Ramos (cell line): ENCODE results near the gene CYTH1.
"Not testable (repeated sequence)": the region's sequence is repeated elsewhere in the genome, so short reads cannot be mapped to it uniquely, and the experiment has no call there.

Source experiments
- in situ Hi-C: fragments of 300-500 bp; cut with MboI; formaldehyde crosslinking; loops from one replicate; pipeline ENCODE4 v1.14.3; 2022; ENCODE audit warnings: low sequenced_read_pairs; ENCODE audit not compliant: unreplicated experiment

The CYTH1 gene

GRCh38 chr17:78677303-78678221 lies 104.5 kb downstream of the CYTH1 start:
- in situ Hi-C loops: no loop called here

- in situ Hi-C loops: no loop called here
Measured at GRCh38 chr17:78676412-78677302, 105.4 kb downstream of the CYTH1 start.

- in situ Hi-C loops: no loop called here
Measured at GRCh38 chr17:78675836-78676235, 106.2 kb downstream of the CYTH1 start.

- in situ Hi-C loops: no loop called here
Measured at GRCh38 chr17:78675316-78675616, 106.8 kb downstream of the CYTH1 start.

GRCh38 chr17:78674595-78675315 lies 107.3 kb downstream of the CYTH1 start:
- in situ Hi-C loops: no loop called here

GRCh38 chr17:78674156-78674555 lies 107.9 kb downstream of the CYTH1 start:
- in situ Hi-C loops: no loop called here

GRCh38 chr17:78673395-78673794 lies 108.7 kb downstream of the CYTH1 start:
- in situ Hi-C loops: no loop called here

- in situ Hi-C loops: no loop called here
Measured at GRCh38 chr17:78672871-78673371, 109.2 kb downstream of the CYTH1 start.

GRCh38 chr17:78672005-78672404 lies 110.1 kb downstream of the CYTH1 start:
- in situ Hi-C loops: no loop called here

- in situ Hi-C loops: not testable (repeated sequence)
Measured at GRCh38 chr17:78671726-78672001, 110.4 kb downstream of the CYTH1 start.

- in situ Hi-C loops: no loop called here
Measured at GRCh38 chr17:78670850-78671725, 111.0 kb downstream of the CYTH1 start.

GRCh38 chr17:78669975-78670518 lies 112.0 kb downstream of the CYTH1 start:
- in situ Hi-C loops: no loop called here

- in situ Hi-C loops: no loop called here
Measured at GRCh38 chr17:78669256-78669974, 112.7 kb downstream of the CYTH1 start.

- in situ Hi-C loops: no loop called here
Measured at GRCh38 chr17:78668847-78669246, 113.2 kb downstream of the CYTH1 start.

GRCh38 chr17:78667741-78668640 lies 114.1 kb downstream of the CYTH1 start:
- in situ Hi-C loops: no loop called here

GRCh38 chr17:78667091-78667490 lies 115.0 kb downstream of the CYTH1 start:
- in situ Hi-C loops: no loop called here

- in situ Hi-C loops: no loop called here
Measured at GRCh38 chr17:78665952-78666920, 115.8 kb downstream of the CYTH1 start.
